ENCODE data around the gene RHOF. TPM values are rescaled to one million over a fixed set of nuclear protein-coding genes. Genes with fewer than 3 reads are reported as not detected.

Gene RHOF
- total RNA-seq, 1 experiment from 2014 or later = 116 TPM

DNA sequence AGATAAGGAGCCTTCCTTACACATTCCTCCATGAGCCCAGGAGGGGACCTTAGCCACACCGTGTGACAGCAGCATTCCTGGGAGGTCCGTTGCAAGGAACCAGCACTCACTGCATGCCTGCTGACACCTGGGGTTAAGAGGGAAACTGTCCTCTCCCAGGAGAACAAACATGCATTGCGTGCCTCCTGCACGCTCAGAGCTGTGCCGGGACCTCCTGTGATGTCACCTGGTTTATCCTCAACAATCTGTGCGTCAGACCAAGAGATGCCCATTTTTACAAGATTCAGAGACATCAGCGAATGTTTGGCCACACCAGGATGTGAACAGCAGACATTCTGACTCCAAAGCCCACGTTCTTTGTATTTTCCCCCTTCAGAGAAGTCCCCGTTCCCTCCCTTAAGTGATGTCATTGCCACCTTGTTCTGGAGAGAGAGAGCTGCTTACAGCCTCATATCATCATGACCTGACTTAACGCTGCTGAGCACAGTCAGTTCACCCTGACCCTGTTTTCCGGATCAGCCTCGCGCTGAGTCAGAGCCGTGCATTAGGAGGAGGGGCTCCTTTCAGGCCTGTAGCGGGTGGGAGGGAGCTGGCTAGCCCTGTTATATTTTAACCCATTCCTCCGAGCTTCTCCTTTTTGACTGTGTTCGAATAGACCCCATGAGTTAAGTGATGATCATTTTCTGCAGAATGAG, 44.8 kb downstream of the RHOF start:
- Histone ChIP-seq H3K4me3 (replicated peaks in 1 of 2; ENCODE audit: low read depth in 1 of 2, low read length in 2 of 2) (no peak overlapping the region), H4K20me1 (ENCODE audit: insufficient read depth) (no peaks in the 10 kb centered on the region), H3K9me2 (ENCODE audit: insufficient read depth) (no peaks in the 10 kb centered on the region), H3K4me2 (ENCODE audit: low read length) (no peak overlapping the region), H3K36me3 (ENCODE audit: control insufficient read depth in 1 of 2, insufficient read depth in 2 of 2, low read length in 2 of 2) (peaks cover 8 to 13% of the 10 kb centered on the region in 2 experiments; a peak in 3 of 4 replicates), H3K9me3 (ENCODE audit: control insufficient read depth in 1 of 2, insufficient read depth in 1 of 2, low read depth in 1 of 2, low read length in 2 of 2) (no peaks in the 10 kb centered on the region), H2AFZ (ENCODE audit: low read depth, low read length, poor library complexity, severe bottlenecking) (no peak overlapping the region), H3K27ac (ENCODE audit: low read depth, low read length) (no peak overlapping the region; the same call in 1 of the 2 replicates), H3K9ac (ENCODE audit: low read length) (no peak overlapping the region), H3K79me2 (ENCODE audit: insufficient read depth, low read length) (peaks cover 11% of the 10 kb centered on the region), H3K27me3 (ENCODE audit: insufficient read depth, low read length) (no peaks in the 10 kb centered on the region), H3K4me1 (ENCODE audit: control insufficient read depth in 1 of 2, insufficient read depth in 2 of 2, low read length in 2 of 2) (no peaks in the 10 kb centered on the region; a peak in 1 of 4 replicates)
- peak; percentile 46; the same call in 1 of the 2 replicates for ATAC-seq
- TF ChIP-seq SRF (IDR thresholded peaks at IDR 0.05; ENCODE audit: low read depth) = no peak
- no TSS peak for BruUV-seq (replicated peaks)
- no peak for DNase-seq (ENCODE audit: low read depth, low spot score)
- intact Hi-C loops (cut with micrococcal nuclease) = no loop called here
- CTCF ChIA-PET = interaction anchor here (1.7 kb wide), 1 partner anchor 46 kb away, joined by 3 read pairs; no protein-coding TSS in a partner anchor
- POLR2A ChIA-PET = no interaction called here
- RAD21 ChIA-PET (ENCODE audit: low non-redundant PET in 1 of 2, low total read pairs in 2 of 2, uncharacterized antibody in 2 of 2, unreplicated experiment in 2 of 2) = no interaction called here

DNA sequence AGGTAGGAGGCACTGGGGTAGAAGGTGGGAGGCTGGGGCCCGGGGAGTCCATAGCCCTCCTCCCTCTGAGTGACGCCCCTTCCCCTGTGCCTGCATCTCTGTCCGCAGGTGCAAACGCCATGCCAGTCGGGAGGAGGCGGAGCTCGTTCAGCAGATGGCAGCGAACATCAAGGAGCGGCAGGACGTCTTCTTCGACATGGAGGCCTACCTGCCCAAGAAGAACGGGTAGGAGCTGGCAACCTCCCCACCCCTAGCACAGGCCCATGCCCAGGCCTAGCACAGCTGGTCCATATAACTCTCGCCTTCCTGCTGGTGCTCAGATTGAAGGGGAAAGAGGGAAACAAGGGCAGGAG, 45.3 kb downstream of the RHOF start:
- ChIA-PET RAD21 (ENCODE audit: low non-redundant PET in 1 of 2, low total read pairs in 2 of 2, uncharacterized antibody in 2 of 2, unreplicated experiment in 2 of 2) (no interaction called here), POLR2A (no interaction called here), CTCF (no interaction called here)
- no peaks in the 10 kb centered on the region for H3K9me2 ChIP-seq (ENCODE audit: insufficient read depth)
- no peaks in the 10 kb centered on the region for H3K9me3 ChIP-seq (ENCODE audit: control insufficient read depth in 1 of 2, insufficient read depth in 1 of 2, low read depth in 1 of 2, low read length in 2 of 2)
- H4K20me1 ChIP-seq (ENCODE audit: insufficient read depth) = no peaks in the 10 kb centered on the region
- no peak overlapping the region for H3K4me3 ChIP-seq (replicated peaks in 1 of 2; ENCODE audit: low read depth in 1 of 2, low read length in 2 of 2)
- H3K4me1 ChIP-seq (ENCODE audit: control insufficient read depth in 1 of 2, insufficient read depth in 2 of 2, low read length in 2 of 2) = peaks cover under 1 to 5% of the 10 kb centered on the region in 2 experiments
- DNase-seq (ENCODE audit: low read depth, low spot score) = no peak
- TF ChIP-seq ZBTB33 (IDR thresholded peaks at IDR 0.05; ENCODE audit: extremely low read depth, insufficient replicate concordance, low read length) (no peak), EZH2 (IDR thresholded peaks at IDR 0.05) (no peak), EZH2phosphoT487 (IDR thresholded peaks at IDR 0.05; ENCODE audit: borderline replicate concordance) (no peak), POLR2AphosphoS5 (IDR thresholded peaks at IDR 0.05; ENCODE audit: low read depth, low read length) (no peak), EGR1 (IDR thresholded peaks at IDR 0.05; ENCODE audit: low read depth) (no peak), POLR2A (IDR thresholded peaks at IDR 0.05; ENCODE audit: borderline replicate concordance, extremely low read depth, insufficient read depth, insufficient read length) (no peak), REST (IDR thresholded peaks at IDR 0.05; ENCODE audit: low read depth) (no peak)
- H3K4me2 ChIP-seq (ENCODE audit: low read length) = no peak overlapping the region
- intact Hi-C loops (cut with micrococcal nuclease) = no loop called here
- no peak; the same call in 1 of the 2 replicates for ATAC-seq
- no TSS peak for BruUV-seq (replicated peaks)
- peaks cover 14% of the 10 kb centered on the region for H3K79me2 ChIP-seq (ENCODE audit: insufficient read depth, low read length)
- H3K27ac ChIP-seq (ENCODE audit: low read depth, low read length) = no peak overlapping the region; the same call in 1 of the 2 replicates
- H3K9ac ChIP-seq (ENCODE audit: low read length) = no peak overlapping the region
- H3K27me3 ChIP-seq (ENCODE audit: insufficient read depth, low read length) = no peaks in the 10 kb centered on the region
- H3K36me3 ChIP-seq (ENCODE audit: control insufficient read depth in 1 of 2, insufficient read depth in 2 of 2, low read length in 2 of 2) = peaks cover 8 to 15% of the 10 kb centered on the region in 2 experiments; a peak in 3 of 4 replicates
- no peak overlapping the region for H2AFZ ChIP-seq (ENCODE audit: low read depth, low read length, poor library complexity, severe bottlenecking)

All from HCT116 (cell line).